GM19395 (cell line): ENCODE measurements around the gene BBS2.

ENCODE experiments used
- ATAC-seq: cut with Tn5 transposase; IDR thresholded peaks from one replicate; pipeline ENCODE4 v1.9.1; 2021; ENCODE audit warnings: mild to moderate bottlenecking, moderate library complexity; ENCODE audit not compliant: unreplicated experiment

The BBS2 gene

GRCh38 chr16:56436258-56436657 is 83.6 kb downstream of the BBS2 start:
- no peak for ATAC-seq
